GM20000 (cell line): Measurements from ENCODE around the gene SPTB.

ENCODE experiments used
- DNase-seq: peaks from one replicate; pipeline ENCODE4 v3.0.0; 2012; ENCODE audit warnings: low spot score
- CTCF ChIP-seq: IDR thresholded peaks from 2 replicates; pipeline ENCODE4 v1.5.1; 2012; ENCODE audit warnings: mild to moderate bottlenecking, control low read depth; ENCODE audit errors: extremely low read depth, missing control alignments

The SPTB gene

GRCh38 chr14:64738281-64738804 is 141.4 kb downstream of the SPTB start:
- no peak for TF ChIP-seq CTCF
- no peak for DNase-seq

GRCh38 chr14:64737391-64738280 is 142.1 kb downstream of the SPTB start:
- no peak for TF ChIP-seq CTCF
- DNase-seq: no peak

GRCh38 chr14:64736271-64737169 is 143.2 kb downstream of the SPTB start:
- DNase-seq: no peak
- no peak for TF ChIP-seq CTCF

- TF ChIP-seq CTCF: no peak
- no peak for DNase-seq
Measured at GRCh38 chr14:64734990-64735389, 144.7 kb downstream of the SPTB start.

GRCh38 chr14:64733899-64734298 is 145.8 kb downstream of the SPTB start:
- no peak for DNase-seq
- no peak for TF ChIP-seq CTCF

- no peak for TF ChIP-seq CTCF
- no peak for DNase-seq
Measured at GRCh38 chr14:64733321-64733720, 146.4 kb downstream of the SPTB start.
